Mucosa of rectum (tissue), 2 donors: ENCODE data around the gene ANK2.

Experiments
- H3K27ac ChIP-seq, 2 donors: one replicate each; pipeline ENCODE4 v1.7.0; 2013; ENCODE audit warnings: inconsistent platforms in 2 of 2, low read depth in 2 of 2, low read length in 2 of 2
- H3K27me3 ChIP-seq, 2 donors: one replicate each; pipeline ENCODE4 v1.7.0; 2013; ENCODE audit warnings: low read length in 2 of 2; ENCODE audit not compliant: control insufficient read depth in 2 of 2, insufficient read depth in 2 of 2
- H3K36me3 ChIP-seq, 2 donors: one replicate each; pipeline ENCODE4 v1.7.0; 2013; ENCODE audit warnings: low read length in 2 of 2; ENCODE audit not compliant: control insufficient read depth in 2 of 2, insufficient read depth in 2 of 2
- H3K4me1 ChIP-seq, 2 donors: one replicate each; pipeline ENCODE4 v1.7.0; 2013; ENCODE audit warnings: low read length in 2 of 2, mild to moderate bottlenecking in 1 of 2; ENCODE audit not compliant: control insufficient read depth in 2 of 2, insufficient read depth in 2 of 2
- H3K4me3 ChIP-seq, 2 donors: one replicate each; pipeline ENCODE4 v1.7.0; 2013; ENCODE audit warnings: low read length in 2 of 2
- H3K9ac ChIP-seq, 2 donors: one replicate each; pipeline ENCODE4 v1.7.0; 2013; ENCODE audit warnings: low read length in 2 of 2, low read depth in 1 of 2, mild to moderate bottlenecking in 1 of 2
- H3K9me3 ChIP-seq, 2 donors: one replicate each; pipeline ENCODE4 v1.7.0; 2013; ENCODE audit warnings: low read length in 2 of 2; ENCODE audit not compliant: control insufficient read depth in 2 of 2
- donor health status: healthy.
- donor health status: Normal muscosa, but diverticular disease.

The ANK2 gene

GRCh38 chr4:113289766-113290165 is 240.3 kb downstream of the ANK2 start:
- Histone ChIP-seq H3K36me3 (no peaks in the 10 kb centered on the region), H3K27ac (no peak overlapping the region), H3K4me3 (no peak overlapping the region), H3K9ac (no peak overlapping the region), H3K9me3 (no peaks in the 10 kb centered on the region), H3K4me1 (no peaks in the 10 kb centered on the region), H3K27me3 (no peaks in the 10 kb centered on the region)

- no peak overlapping the region for H3K27ac ChIP-seq
- H3K9me3 ChIP-seq = no peaks in the 10 kb centered on the region
- H3K4me3 ChIP-seq = no peak overlapping the region
- H3K9ac ChIP-seq = no peak overlapping the region
- no peaks in the 10 kb centered on the region for H3K4me1 ChIP-seq
- H3K27me3 ChIP-seq = no peaks in the 10 kb centered on the region
- no peaks in the 10 kb centered on the region for H3K36me3 ChIP-seq
These were observed 241.2 kb downstream of the ANK2 start for GRCh38 chr4:113290666-113291065.

- H3K27ac ChIP-seq = peak overlapping the region; percentile 74
These were observed 243.1 kb downstream of the ANK2 start for GRCh38 chr4:113292371-113293042.

GRCh38 chr4:113293043-113293560 is 243.6 kb downstream of the ANK2 start:
- Histone ChIP-seq H3K9ac (peak overlapping the region in 1 of 2 donors; percentile 38), H3K9me3 (no peaks in the 10 kb centered on the region), H3K4me1 (no peaks in the 10 kb centered on the region), H3K27me3 (no peaks in the 10 kb centered on the region), H3K36me3 (no peaks in the 10 kb centered on the region), H3K4me3 (peak overlapping the region; percentile 46 to 63), H3K27ac (peak overlapping the region; percentile 74)

More at GRCh38 chr4:113292371-113293042, 243.1 kb downstream of the ANK2 start:
- peak overlapping the region in 1 of 2 donors; percentile 63 for H3K4me3 ChIP-seq
- no peaks in the 10 kb centered on the region for H3K9me3 ChIP-seq
- no peaks in the 10 kb centered on the region for H3K4me1 ChIP-seq
- H3K36me3 ChIP-seq = no peaks in the 10 kb centered on the region
- H3K9ac ChIP-seq = no peak overlapping the region
- no peaks in the 10 kb centered on the region for H3K27me3 ChIP-seq

- peak overlapping the region in 1 of 2 donors; percentile 38 for H3K9ac ChIP-seq
These were observed 244.2 kb downstream of the ANK2 start for GRCh38 chr4:113293674-113294073.

GRCh38 chr4:113294908-113295307 is 245.5 kb downstream of the ANK2 start:
- no peak overlapping the region for H3K4me3 ChIP-seq
- H3K4me1 ChIP-seq = no peaks in the 10 kb centered on the region
- no peak overlapping the region for H3K9ac ChIP-seq
- H3K9me3 ChIP-seq = no peaks in the 10 kb centered on the region
- no peaks in the 10 kb centered on the region for H3K36me3 ChIP-seq
- H3K27ac ChIP-seq = no peak overlapping the region
- H3K27me3 ChIP-seq = no peaks in the 10 kb centered on the region

More at GRCh38 chr4:113293674-113294073, 244.2 kb downstream of the ANK2 start:
- H3K36me3 ChIP-seq = no peaks in the 10 kb centered on the region
- peak overlapping the region; percentile 46 to 63 for H3K4me3 ChIP-seq
- H3K9me3 ChIP-seq = no peaks in the 10 kb centered on the region
- no peaks in the 10 kb centered on the region for H3K27me3 ChIP-seq
- H3K27ac ChIP-seq = peak overlapping the region; percentile 57 to 74
- no peaks in the 10 kb centered on the region for H3K4me1 ChIP-seq

GRCh38 chr4:113300471-113300928 is 251.0 kb downstream of the ANK2 start:
- H3K4me1 ChIP-seq = peaks cover 0 to 2% of the 10 kb centered on the region in 2 donors
- H3K4me3 ChIP-seq = no peak overlapping the region
- H3K9me3 ChIP-seq = no peaks in the 10 kb centered on the region
- H3K36me3 ChIP-seq = no peaks in the 10 kb centered on the region
- no peaks in the 10 kb centered on the region for H3K27me3 ChIP-seq
- no peak overlapping the region for H3K27ac ChIP-seq
- no peak overlapping the region for H3K9ac ChIP-seq

GRCh38 chr4:113302051-113302450 is 252.6 kb downstream of the ANK2 start:
- Histone ChIP-seq H3K9ac (no peak overlapping the region), H3K4me3 (no peak overlapping the region), H3K27me3 (no peaks in the 10 kb centered on the region), H3K36me3 (no peaks in the 10 kb centered on the region), H3K27ac (no peak overlapping the region), H3K9me3 (no peaks in the 10 kb centered on the region), H3K4me1 (peaks cover 0 to 2% of the 10 kb centered on the region in 2 donors)

GRCh38 chr4:113303315-113303714 is 253.9 kb downstream of the ANK2 start:
- H3K4me1 ChIP-seq = peaks cover 0 to 2% of the 10 kb centered on the region in 2 donors
- no peak overlapping the region for H3K27ac ChIP-seq
- no peaks in the 10 kb centered on the region for H3K9me3 ChIP-seq
- no peaks in the 10 kb centered on the region for H3K27me3 ChIP-seq
- no peaks in the 10 kb centered on the region for H3K36me3 ChIP-seq
- H3K4me3 ChIP-seq = no peak overlapping the region
- H3K9ac ChIP-seq = no peak overlapping the region

- Histone ChIP-seq H3K36me3 (no peaks in the 10 kb centered on the region), H3K4me3 (no peak overlapping the region), H3K4me1 (no peaks in the 10 kb centered on the region)
These were observed 261.6 kb downstream of the ANK2 start for GRCh38 chr4:113311047-113311446.

More at GRCh38 chr4:113311047-113311446, 261.6 kb downstream of the ANK2 start:
- Histone ChIP-seq H3K27me3 (no peaks in the 10 kb centered on the region), H3K27ac (no peak overlapping the region), H3K9ac (no peak overlapping the region), H3K9me3 (no peaks in the 10 kb centered on the region)
